ENCODE measurements around the gene ARHGEF11. TPM values are rescaled to one million over a fixed set of nuclear protein-coding genes. Genes with fewer than 3 reads are reported as not detected.

ARHGEF11 gene
- total RNA-seq, 1 experiment from 2014 or later: 31.5 TPM

DNA sequence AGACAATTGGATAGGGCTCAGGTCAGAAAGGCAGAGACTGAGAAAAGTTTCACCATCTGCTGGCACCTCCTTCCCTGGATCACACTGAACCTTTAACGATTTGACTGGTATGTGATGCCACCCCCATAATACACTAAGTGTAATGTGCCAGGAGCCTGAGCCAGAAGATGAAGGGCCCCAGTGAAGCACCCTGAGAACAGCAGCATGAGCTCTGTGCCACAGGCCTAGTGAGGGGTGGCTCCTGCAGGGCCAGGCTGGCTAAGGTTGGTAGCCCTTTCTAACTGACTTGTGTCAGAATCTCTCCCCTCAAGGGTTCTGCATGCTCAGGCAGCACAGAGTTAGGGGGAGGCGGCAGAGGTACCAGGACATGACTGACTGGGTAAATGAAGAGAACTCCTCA lies 38.9 kb downstream of the ARHGEF11 start:
- H3K4me3 ChIP-seq: no peak overlapping the region
- no peaks in the 10 kb centered on the region for H3K9me2 ChIP-seq (ENCODE audit: insufficient read depth)
- H4K20me1 ChIP-seq (ENCODE audit: insufficient read depth): 0 out of 2 replicates have a peak, but pooled peaks cover 4% of the 10 kb centered on the region
- POLR2A ChIA-PET (ENCODE audit: unreplicated experiment): no interaction called here
- intact Hi-C loops (cut with micrococcal nuclease; ENCODE audit: unreplicated experiment): no loop called here
- no TSS peak for BruUV-seq (replicated peaks)
- H2AFZ ChIP-seq: no peak overlapping the region
- no peak overlapping the region for H3K27ac ChIP-seq
- H3K9me3 ChIP-seq (ENCODE audit: insufficient read depth, low read depth): no peaks in the 10 kb centered on the region
- no peaks in the 10 kb centered on the region for H3K27me3 ChIP-seq (ENCODE audit: insufficient read depth, low read depth)
- TF ChIP-seq EZH2 (IDR thresholded peaks at IDR 0.05; ENCODE audit: low read depth): no peak
- TF ChIP-seq, protein P1, sequence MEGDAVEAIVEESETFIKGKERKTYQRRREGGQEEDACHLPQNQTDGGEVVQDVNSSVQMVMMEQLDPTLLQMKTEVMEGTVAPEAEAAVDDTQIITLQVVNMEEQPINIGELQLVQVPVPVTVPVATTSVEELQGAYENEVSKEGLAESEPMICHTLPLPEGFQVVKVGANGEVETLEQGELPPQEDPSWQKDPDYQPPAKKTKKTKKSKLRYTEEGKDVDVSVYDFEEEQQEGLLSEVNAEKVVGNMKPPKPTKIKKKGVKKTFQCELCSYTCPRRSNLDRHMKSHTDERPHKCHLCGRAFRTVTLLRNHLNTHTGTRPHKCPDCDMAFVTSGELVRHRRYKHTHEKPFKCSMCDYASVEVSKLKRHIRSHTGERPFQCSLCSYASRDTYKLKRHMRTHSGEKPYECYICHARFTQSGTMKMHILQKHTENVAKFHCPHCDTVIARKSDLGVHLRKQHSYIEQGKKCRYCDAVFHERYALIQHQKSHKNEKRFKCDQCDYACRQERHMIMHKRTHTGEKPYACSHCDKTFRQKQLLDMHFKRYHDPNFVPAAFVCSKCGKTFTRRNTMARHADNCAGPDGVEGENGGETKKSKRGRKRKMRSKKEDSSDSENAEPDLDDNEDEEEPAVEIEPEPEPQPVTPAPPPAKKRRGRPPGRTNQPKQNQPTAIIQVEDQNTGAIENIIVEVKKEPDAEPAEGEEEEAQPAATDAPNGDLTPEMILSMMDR (conservative IDR thresholded peaks at IDR 0.05): no peak
- H3K4me1 ChIP-seq (replicated peaks; ENCODE audit: insufficient read depth): no peaks in the 10 kb centered on the region
- peaks cover 24% of the 10 kb centered on the region for H3K79me2 ChIP-seq (ENCODE audit: low read depth)
- CTCF ChIA-PET: no interaction called here
- H3K36me3 ChIP-seq (ENCODE audit: low read depth): no peaks in the 10 kb centered on the region
- no peak overlapping the region for H3K4me2 ChIP-seq
- no peak for DNase-seq
- no peaks in the 10 kb centered on the region for H3F3A ChIP-seq (ENCODE audit: insufficient read depth, low read depth)

DNA sequence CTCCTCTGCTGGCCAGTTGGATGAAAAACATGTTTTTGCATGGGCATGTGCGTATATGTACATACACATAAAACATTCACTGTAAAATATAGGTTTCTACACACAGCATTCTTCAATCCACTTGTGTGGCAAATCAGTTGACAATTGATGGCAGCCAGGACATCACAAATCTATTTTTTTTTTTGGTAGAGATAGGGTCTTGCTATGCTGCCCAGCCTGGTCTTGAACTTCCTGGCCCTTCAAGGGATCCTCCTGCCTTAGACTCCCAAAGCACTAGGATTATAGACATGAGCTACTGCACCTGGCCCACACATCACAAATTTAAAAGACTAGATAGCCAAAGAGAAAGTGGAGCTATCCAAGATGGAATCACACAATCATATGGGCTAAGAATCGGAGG lies 39.6 kb downstream of the ARHGEF11 start:
- Histone ChIP-seq H3F3A (ENCODE audit: insufficient read depth, low read depth) (no peaks in the 10 kb centered on the region), H2AFZ (no peak overlapping the region), H3K9me2 (ENCODE audit: insufficient read depth) (no peaks in the 10 kb centered on the region), H3K4me3 (no peak overlapping the region), H4K20me1 (ENCODE audit: insufficient read depth) (0 out of 2 replicates have a peak, but pooled peaks cover 4% of the 10 kb centered on the region), H3K4me1 (replicated peaks; ENCODE audit: insufficient read depth) (peaks cover 6% of the 10 kb centered on the region; the same call in 1 of the 2 replicates), H3K36me3 (ENCODE audit: low read depth) (no peaks in the 10 kb centered on the region), H3K9me3 (ENCODE audit: insufficient read depth, low read depth) (no peaks in the 10 kb centered on the region), H3K27ac (no peak overlapping the region), H3K4me2 (no peak overlapping the region), H3K79me2 (ENCODE audit: low read depth) (peaks cover 18% of the 10 kb centered on the region), H3K27me3 (ENCODE audit: insufficient read depth, low read depth) (no peaks in the 10 kb centered on the region)
- no TSS peak for BruUV-seq (replicated peaks)
- TF ChIP-seq, protein P1 (conservative IDR thresholded peaks at IDR 0.05): no peak
- TF ChIP-seq EZH2 (IDR thresholded peaks at IDR 0.05; ENCODE audit: low read depth): no peak
- DNase-seq: no peak
- CTCF ChIA-PET: no interaction called here
- intact Hi-C loops (cut with micrococcal nuclease; ENCODE audit: unreplicated experiment): no loop called here
- POLR2A ChIA-PET (ENCODE audit: unreplicated experiment): no interaction called here

DNA sequence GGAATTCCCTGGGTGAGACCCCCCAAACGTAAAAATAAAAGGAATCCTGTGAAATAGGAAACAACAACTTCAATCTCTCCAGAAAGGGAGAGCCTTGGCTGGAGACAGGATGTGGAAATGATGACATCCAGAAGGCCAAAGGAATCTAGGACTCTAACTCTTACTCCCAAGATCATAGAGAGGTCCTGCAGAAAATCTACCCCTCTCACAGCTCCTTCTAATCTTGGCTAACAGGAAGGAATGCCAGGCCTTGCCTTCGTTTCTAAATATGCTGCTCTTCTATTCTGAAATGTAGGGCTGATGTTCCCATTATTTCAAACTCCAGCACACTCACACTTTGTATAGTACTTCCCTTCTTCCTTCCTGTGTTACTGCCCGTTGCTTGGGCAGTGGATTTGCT lies 40.7 kb downstream of the ARHGEF11 start:
- 0 out of 2 replicates have a peak, but pooled peaks cover 4% of the 10 kb centered on the region for H4K20me1 ChIP-seq (ENCODE audit: insufficient read depth)
- peaks cover 13% of the 10 kb centered on the region; the same call in 1 of the 2 replicates for H3K4me1 ChIP-seq (replicated peaks; ENCODE audit: insufficient read depth)
- no peaks in the 10 kb centered on the region for H3K36me3 ChIP-seq (ENCODE audit: low read depth)
- TF ChIP-seq EZH2 (IDR thresholded peaks at IDR 0.05; ENCODE audit: low read depth): no peak
- ChIA-PET CTCF (no interaction called here), POLR2A (ENCODE audit: unreplicated experiment) (no interaction called here)
- no peak overlapping the region for H3K27ac ChIP-seq
- BruUV-seq (replicated peaks): no TSS peak
- H3K9me2 ChIP-seq (ENCODE audit: insufficient read depth): no peaks in the 10 kb centered on the region
- no peak overlapping the region for H3K4me2 ChIP-seq
- no peaks in the 10 kb centered on the region for H3K27me3 ChIP-seq (ENCODE audit: insufficient read depth, low read depth)
- no peak overlapping the region for H2AFZ ChIP-seq
- intact Hi-C loops (cut with micrococcal nuclease; ENCODE audit: unreplicated experiment): loop anchor here (5.0 kb wide), 1 partner anchor 48 kb away; no protein-coding TSS in a partner anchor
- H3K79me2 ChIP-seq (ENCODE audit: low read depth): peaks cover 10% of the 10 kb centered on the region; the same call in 1 of the 2 replicates
- no peaks in the 10 kb centered on the region for H3K9me3 ChIP-seq (ENCODE audit: insufficient read depth, low read depth)
- H3F3A ChIP-seq (ENCODE audit: insufficient read depth, low read depth): no peaks in the 10 kb centered on the region
- no peak overlapping the region for H3K4me3 ChIP-seq
- DNase-seq: no peak

DNA sequence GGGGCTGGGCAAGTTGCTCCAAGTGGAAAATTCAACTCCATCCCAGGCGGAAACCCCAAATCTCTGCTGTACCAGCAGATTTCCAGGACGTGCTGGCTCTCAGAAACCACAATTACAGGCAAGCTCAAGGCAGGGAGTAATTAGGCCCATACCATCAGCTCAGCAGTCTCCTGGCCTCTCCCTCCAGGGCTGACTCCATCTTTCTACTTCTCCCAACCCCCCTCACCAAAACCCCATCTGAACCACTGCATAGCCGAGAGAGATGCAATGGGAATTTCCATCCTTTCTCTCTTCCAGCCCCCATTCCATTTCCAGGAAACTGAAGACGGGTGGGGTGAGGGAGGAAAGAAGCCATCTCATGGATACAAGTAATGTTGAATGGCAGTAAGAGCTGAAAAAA lies 41.2 kb downstream of the ARHGEF11 start:
- no peak for TF ChIP-seq EZH2 (IDR thresholded peaks at IDR 0.05; ENCODE audit: low read depth)
- TF ChIP-seq, protein P1 (conservative IDR thresholded peaks at IDR 0.05): no peak
- H2AFZ ChIP-seq: no peak overlapping the region
- no peak overlapping the region for H3K4me2 ChIP-seq
- no peaks in the 10 kb centered on the region for H3K27me3 ChIP-seq (ENCODE audit: insufficient read depth, low read depth)
- no peaks in the 10 kb centered on the region for H3K9me3 ChIP-seq (ENCODE audit: insufficient read depth, low read depth)
- POLR2A ChIA-PET (ENCODE audit: unreplicated experiment): no interaction called here
- 0 out of 2 replicates have a peak, but pooled peaks cover 4% of the 10 kb centered on the region for H4K20me1 ChIP-seq (ENCODE audit: insufficient read depth)
- no peak for DNase-seq
- H3K9me2 ChIP-seq (ENCODE audit: insufficient read depth): no peaks in the 10 kb centered on the region
- H3F3A ChIP-seq (ENCODE audit: insufficient read depth, low read depth): no peaks in the 10 kb centered on the region
- no peak overlapping the region for H3K27ac ChIP-seq
- H3K4me3 ChIP-seq: no peak overlapping the region
- 0 out of 2 replicates have a peak, but pooled peaks cover 10% of the 10 kb centered on the region for H3K79me2 ChIP-seq (ENCODE audit: low read depth)
- no peaks in the 10 kb centered on the region for H3K36me3 ChIP-seq (ENCODE audit: low read depth)
- CTCF ChIA-PET: no interaction called here
- H3K4me1 ChIP-seq (replicated peaks; ENCODE audit: insufficient read depth): peaks cover 13% of the 10 kb centered on the region; the same call in 1 of the 2 replicates
- BruUV-seq (replicated peaks): no TSS peak
- intact Hi-C loops (cut with micrococcal nuclease; ENCODE audit: unreplicated experiment): loop anchor here (5.0 kb wide), 1 partner anchor 47 kb away; no protein-coding TSS in a partner anchor
